ENCODE data around the gene ELMO2.

ELMO2 gene

DNA sequence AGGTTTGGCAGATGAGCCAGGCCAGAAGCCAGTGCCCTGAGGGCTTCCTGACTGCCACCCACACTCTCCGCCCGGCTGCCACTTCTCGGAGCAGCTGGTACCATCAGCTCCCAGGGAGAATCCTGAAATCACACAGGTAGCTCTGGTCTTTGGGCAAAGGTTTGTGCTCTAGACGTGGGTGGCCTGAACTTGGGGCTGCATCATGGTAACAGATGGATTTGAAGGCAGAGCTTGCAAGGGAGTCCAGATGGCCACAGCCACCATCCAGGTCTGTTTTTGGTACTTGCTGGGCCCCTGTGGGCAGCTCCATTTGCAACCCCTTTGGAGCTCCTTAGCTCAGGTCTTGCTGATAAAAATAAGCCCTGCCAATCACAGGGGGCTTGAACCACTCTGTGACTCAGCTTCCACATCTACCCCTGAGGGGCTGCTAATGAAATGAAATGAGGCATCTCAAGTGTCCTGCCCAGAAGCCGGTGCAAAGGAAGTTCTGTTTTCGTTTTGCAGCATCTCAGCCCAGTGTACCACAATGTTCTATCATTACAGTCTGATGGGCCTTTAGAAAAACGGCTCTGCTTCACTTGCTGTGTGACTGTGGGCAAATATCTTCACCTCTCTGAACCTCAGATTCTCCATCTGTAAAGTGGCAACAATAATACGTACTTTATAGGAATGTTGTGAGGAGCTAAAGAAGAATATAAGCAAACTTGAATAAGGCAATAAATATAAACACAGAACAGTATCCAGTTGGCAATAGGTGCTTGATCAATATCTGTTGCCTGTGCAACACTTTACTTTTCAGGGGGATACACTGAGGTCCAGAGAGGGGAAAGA lies 73.0 kb downstream of the ELMO2 start:
- intact Hi-C loops (cut with micrococcal nuclease) = no loop called here
- H3K27me3 Mint-ChIP-seq = peaks cover 50% of the 10 kb centered on the region
- no peaks in the 10 kb centered on the region for H3K36me3 Mint-ChIP-seq (ENCODE audit: low read depth)

GRCh38 chr20:46332373-46333160 lies 73.8 kb downstream of the ELMO2 start:
- H3K4me3 Mint-ChIP-seq = no peak overlapping the region
- peaks cover 45% of the 10 kb centered on the region for H3K27me3 Mint-ChIP-seq
- no peak overlapping the region for H3K27ac Mint-ChIP-seq
- H3K4me1 Mint-ChIP-seq (ENCODE audit: low read depth) = no peaks in the 10 kb centered on the region
- no peaks in the 10 kb centered on the region for H3K36me3 Mint-ChIP-seq (ENCODE audit: low read depth)
- intact Hi-C loops (cut with micrococcal nuclease) = no loop called here
- no peaks in the 10 kb centered on the region for H3K9me3 Mint-ChIP-seq

More for the DNA sequence above, 73.0 kb downstream of the ELMO2 start:
- no peak overlapping the region for H3K4me3 Mint-ChIP-seq
- H3K4me1 Mint-ChIP-seq (ENCODE audit: low read depth) = no peaks in the 10 kb centered on the region
- H3K27ac Mint-ChIP-seq = no peak overlapping the region
- H3K9me3 Mint-ChIP-seq = no peaks in the 10 kb centered on the region

DNA sequence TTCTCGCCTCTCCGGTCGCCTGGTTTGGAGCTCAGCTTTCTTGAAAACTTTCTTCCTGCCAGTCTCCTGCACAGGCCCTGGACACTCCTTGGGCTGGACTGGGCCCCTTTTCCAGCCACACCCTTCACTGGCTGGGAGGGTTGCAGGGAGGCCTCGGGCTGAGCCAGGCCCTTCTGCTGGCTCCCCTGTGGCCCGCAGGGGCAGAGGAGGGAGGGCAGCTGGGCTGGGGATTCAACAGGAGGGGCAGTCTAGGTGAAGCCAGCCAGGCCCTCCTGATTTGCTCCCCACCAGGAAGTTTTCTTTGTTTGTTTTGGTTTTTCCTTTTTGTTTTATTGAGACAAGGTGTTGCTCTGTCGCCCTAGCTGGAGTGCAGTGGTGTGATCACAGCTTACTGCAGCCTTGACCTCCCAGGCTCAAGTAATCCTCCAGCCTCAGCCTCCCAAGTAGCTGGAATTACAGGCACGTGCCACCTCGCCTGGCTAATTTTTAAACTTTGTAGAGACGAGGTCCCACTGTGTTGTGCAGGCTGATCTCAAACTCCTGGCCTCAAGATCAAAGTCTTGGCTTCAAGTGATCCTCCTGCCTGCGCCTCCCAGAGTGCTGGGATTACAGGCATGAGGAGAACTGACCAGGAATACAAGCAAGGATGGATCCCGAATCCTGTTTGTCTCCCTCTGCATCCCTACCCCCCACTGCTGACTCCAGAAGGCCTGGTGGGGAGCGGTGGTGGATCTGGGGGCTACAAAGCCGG lies 74.6 kb downstream of the ELMO2 start:
- no peaks in the 10 kb centered on the region for H3K4me1 Mint-ChIP-seq (ENCODE audit: low read depth)
- intact Hi-C loops (cut with micrococcal nuclease) = no loop called here
- no peaks in the 10 kb centered on the region for H3K9me3 Mint-ChIP-seq
- H3K27ac Mint-ChIP-seq = no peak overlapping the region
- no peak overlapping the region for H3K4me3 Mint-ChIP-seq
- H3K36me3 Mint-ChIP-seq (ENCODE audit: low read depth) = no peaks in the 10 kb centered on the region
- H3K27me3 Mint-ChIP-seq = peaks cover 42% of the 10 kb centered on the region

- H3K4me1 Mint-ChIP-seq (ENCODE audit: low read depth) = no peaks in the 10 kb centered on the region
- no peak overlapping the region for H3K4me3 Mint-ChIP-seq
- H3K36me3 Mint-ChIP-seq (ENCODE audit: low read depth) = no peaks in the 10 kb centered on the region
- intact Hi-C loops (cut with micrococcal nuclease) = no loop called here
- no peak overlapping the region for H3K27ac Mint-ChIP-seq
- H3K9me3 Mint-ChIP-seq = no peaks in the 10 kb centered on the region
- peaks cover 44% of the 10 kb centered on the region for H3K27me3 Mint-ChIP-seq
Observed at GRCh38 chr20:46330831-46331371, 75.5 kb downstream of the ELMO2 start.

DNA sequence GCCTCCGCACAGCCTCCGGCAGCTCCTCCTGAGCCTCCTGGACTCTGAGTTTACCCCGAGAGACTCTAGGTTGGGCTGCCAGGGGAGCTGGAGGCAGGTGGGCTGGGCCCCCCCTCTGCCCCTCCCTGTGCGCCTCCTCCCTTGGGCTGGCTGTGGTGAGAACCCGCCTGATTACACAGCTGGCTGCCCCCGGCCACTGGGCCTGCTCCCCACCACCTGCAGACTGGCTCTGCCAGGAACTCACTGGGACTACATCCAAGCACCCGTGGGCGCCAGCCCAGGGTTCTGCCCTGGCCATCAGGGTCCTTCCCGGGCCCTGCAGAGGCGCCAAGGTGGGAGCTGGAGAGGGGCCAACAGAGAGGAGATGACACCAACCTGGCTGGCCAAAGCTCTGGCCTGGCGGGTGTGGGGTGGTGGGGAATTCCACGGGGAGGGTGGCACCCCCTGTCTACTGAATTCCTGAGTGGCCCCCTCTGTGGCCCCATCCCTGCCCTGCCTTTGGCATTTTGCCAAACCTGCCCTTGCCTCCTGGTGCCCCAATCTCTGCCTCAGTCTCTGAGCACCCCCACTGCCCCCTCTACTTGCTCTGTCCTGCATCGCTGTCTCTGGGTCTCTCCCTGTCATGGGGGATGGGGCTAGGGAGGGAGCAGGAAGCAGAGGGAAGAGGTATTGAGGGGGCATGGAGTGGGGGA lies 76.2 kb downstream of the ELMO2 start:
- Mint-ChIP-seq H3K4me1 (ENCODE audit: low read depth) (no peaks in the 10 kb centered on the region), H3K27ac (no peak overlapping the region), H3K27me3 (peaks cover 42% of the 10 kb centered on the region), H3K9me3 (no peaks in the 10 kb centered on the region), H3K36me3 (ENCODE audit: low read depth) (no peaks in the 10 kb centered on the region), H3K4me3 (no peak overlapping the region)
- intact Hi-C loops (cut with micrococcal nuclease) = no loop called here

DNA sequence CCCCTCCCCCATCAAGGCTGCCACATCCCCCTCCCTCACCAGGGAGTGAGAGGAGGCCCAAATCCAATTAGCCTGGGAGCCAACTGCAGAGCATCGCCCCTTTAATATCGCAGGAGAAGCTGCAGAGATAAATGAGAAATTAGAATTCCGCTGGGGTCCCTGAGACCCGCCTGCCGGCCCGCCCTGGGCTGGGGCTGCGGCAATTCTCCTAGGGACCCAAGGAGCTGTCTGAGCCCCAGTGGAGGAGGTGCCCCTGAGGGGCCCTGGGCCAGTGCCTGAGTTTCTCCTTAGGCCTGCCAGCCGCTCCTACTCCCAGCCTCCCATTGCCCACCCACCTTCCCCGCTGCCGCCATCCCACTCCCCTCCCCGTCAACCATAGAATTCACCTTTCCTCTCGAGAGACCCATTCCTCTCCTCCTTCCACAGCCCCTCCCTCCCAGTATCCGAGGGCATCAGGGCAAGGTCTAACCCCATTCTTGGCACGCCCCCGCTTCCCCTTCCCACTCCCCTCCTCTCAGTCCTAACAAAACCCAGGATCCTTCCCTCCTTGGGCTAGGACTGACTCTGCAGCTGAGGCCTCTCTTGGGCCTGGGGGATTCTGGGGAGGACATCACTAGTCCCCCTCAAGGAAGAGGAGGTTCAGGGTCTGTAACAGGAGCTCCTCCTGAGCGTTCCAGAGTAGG lies 78.1 kb downstream of the ELMO2 start:
- intact Hi-C loops (cut with micrococcal nuclease) = no loop called here
- no peak overlapping the region for H3K4me3 Mint-ChIP-seq
- no peaks in the 10 kb centered on the region for H3K9me3 Mint-ChIP-seq
- no peaks in the 10 kb centered on the region for H3K4me1 Mint-ChIP-seq (ENCODE audit: low read depth)
- no peak overlapping the region for H3K27ac Mint-ChIP-seq
- peaks cover 34% of the 10 kb centered on the region for H3K27me3 Mint-ChIP-seq
- H3K36me3 Mint-ChIP-seq (ENCODE audit: low read depth) = no peaks in the 10 kb centered on the region

DNA sequence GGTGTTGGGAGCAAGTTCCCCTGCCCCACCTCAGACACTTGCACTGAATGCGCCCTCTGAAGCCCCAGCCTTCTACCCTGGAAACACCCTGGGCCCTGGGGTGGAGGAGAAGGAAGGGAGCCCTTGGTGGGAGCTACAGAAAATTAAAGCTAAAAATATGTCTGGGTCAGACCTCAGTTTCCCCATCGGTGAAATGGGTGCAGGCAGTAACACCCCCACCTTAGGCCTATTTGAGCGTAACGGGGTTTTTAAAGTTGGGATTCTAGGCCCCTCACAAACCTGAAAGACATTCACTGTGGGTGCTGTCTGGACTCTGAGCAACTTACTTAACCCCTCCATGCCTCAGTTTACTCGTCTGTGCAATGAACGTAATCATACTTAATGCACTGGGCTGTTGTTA lies 78.9 kb downstream of the ELMO2 start:
- intact Hi-C loops (cut with micrococcal nuclease) = no loop called here
- no peaks in the 10 kb centered on the region for H3K9me3 Mint-ChIP-seq
- H3K27ac Mint-ChIP-seq = no peak overlapping the region
- no peaks in the 10 kb centered on the region for H3K36me3 Mint-ChIP-seq (ENCODE audit: low read depth)
- H3K4me1 Mint-ChIP-seq (ENCODE audit: low read depth) = no peaks in the 10 kb centered on the region
- no peak overlapping the region for H3K4me3 Mint-ChIP-seq
- H3K27me3 Mint-ChIP-seq = peaks cover 30% of the 10 kb centered on the region

DNA sequence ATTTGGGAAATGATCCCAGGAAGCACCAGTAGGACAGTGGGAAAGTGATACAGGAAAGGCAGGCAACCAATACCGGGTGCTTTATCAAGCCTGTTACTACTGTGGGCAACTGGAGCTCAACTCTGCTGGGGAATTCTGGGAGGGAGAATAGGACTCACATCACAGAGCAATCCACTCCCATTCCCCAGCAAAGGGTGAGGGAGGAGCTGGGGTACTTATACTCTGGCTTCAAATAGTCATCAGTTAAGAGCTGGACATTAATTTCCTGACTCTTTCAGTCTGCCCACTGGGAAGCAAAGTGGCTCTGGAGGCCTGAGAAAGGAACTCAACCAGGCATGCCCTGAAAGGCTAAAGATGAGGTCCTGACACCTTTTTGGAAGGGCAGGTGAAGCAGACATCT lies 80.6 kb downstream of the ELMO2 start:
- Mint-ChIP-seq H3K4me1 (ENCODE audit: low read depth) (no peaks in the 10 kb centered on the region), H3K4me3 (no peak overlapping the region), H3K27me3 (peaks cover 22% of the 10 kb centered on the region), H3K9me3 (no peaks in the 10 kb centered on the region), H3K27ac (no peak overlapping the region), H3K36me3 (ENCODE audit: low read depth) (no peaks in the 10 kb centered on the region)
- intact Hi-C loops (cut with micrococcal nuclease) = loop anchor here (2.0 kb wide), 1 partner anchor 193 kb away; no protein-coding TSS in a partner anchor

GRCh38 chr20:46324960-46325703 lies 81.3 kb downstream of the ELMO2 start:
- H3K4me1 Mint-ChIP-seq (ENCODE audit: low read depth) = no peaks in the 10 kb centered on the region
- H3K27ac Mint-ChIP-seq = no peak overlapping the region
- H3K4me3 Mint-ChIP-seq = no peak overlapping the region
- H3K36me3 Mint-ChIP-seq (ENCODE audit: low read depth) = no peaks in the 10 kb centered on the region
- H3K9me3 Mint-ChIP-seq = no peaks in the 10 kb centered on the region
- H3K27me3 Mint-ChIP-seq = peaks cover 24% of the 10 kb centered on the region
- intact Hi-C loops (cut with micrococcal nuclease) = loop anchor here (2.0 kb wide), 1 partner anchor 192 kb away; no protein-coding TSS in a partner anchor

GRCh38 chr20:46324379-46324778 lies 82.0 kb downstream of the ELMO2 start:
- H3K9me3 Mint-ChIP-seq = no peaks in the 10 kb centered on the region
- no peak overlapping the region for H3K27ac Mint-ChIP-seq
- H3K27me3 Mint-ChIP-seq = peaks cover 29% of the 10 kb centered on the region
- intact Hi-C loops (cut with micrococcal nuclease) = loop anchor here (2.0 kb wide), 1 partner anchor 192 kb away; no protein-coding TSS in a partner anchor
- H3K4me1 Mint-ChIP-seq (ENCODE audit: low read depth) = no peaks in the 10 kb centered on the region
- no peak overlapping the region for H3K4me3 Mint-ChIP-seq
- H3K36me3 Mint-ChIP-seq (ENCODE audit: low read depth) = no peaks in the 10 kb centered on the region

DNA sequence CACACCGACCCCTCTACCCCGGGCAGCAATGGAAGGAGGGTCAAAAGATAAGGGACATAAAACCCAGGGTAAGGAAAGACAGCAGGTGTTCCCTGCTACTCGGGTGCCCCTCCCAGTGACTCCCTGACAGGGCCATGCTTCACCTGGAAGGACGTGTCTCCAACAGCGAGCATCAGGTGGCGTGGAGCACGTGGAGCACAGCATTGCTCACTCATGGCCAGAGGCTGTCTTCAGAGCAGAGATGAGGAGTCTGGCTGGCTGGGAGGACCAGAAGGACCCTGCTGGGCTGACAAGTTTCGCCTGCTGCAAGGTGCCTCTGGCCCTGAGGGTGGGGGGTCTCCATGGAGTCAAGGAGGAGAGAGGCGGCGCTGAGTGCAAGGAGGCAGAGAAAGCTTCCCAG lies 82.9 kb downstream of the ELMO2 start:
- H3K9me3 Mint-ChIP-seq = no peaks in the 10 kb centered on the region
- H3K36me3 Mint-ChIP-seq (ENCODE audit: low read depth) = no peaks in the 10 kb centered on the region
- H3K27me3 Mint-ChIP-seq = peaks cover 31% of the 10 kb centered on the region
- no peaks in the 10 kb centered on the region for H3K4me1 Mint-ChIP-seq (ENCODE audit: low read depth)
- H3K27ac Mint-ChIP-seq = no peak overlapping the region
- no peak overlapping the region for H3K4me3 Mint-ChIP-seq
- intact Hi-C loops (cut with micrococcal nuclease) = no loop called here

DNA sequence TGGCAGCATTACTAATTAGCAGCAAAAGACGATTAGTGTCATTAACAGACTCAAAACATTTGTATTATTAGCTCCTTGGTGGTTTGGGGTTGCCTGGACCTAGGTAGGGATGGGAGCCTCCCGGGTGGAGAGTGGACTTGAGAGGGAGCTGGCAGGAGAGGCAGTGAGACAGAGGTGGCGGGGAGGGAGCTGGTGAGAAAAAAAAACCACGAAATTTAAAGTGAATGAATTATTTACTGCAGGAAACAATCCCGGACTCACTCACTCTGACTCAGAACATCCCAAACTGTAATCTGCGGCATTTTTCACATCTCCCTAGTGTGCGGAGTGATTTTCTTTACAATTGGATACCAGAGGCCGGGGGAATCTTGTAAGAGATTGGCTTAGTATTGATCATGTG lies 83.8 kb downstream of the ELMO2 start:
- Mint-ChIP-seq H3K4me1 (ENCODE audit: low read depth) (no peaks in the 10 kb centered on the region), H3K9me3 (no peaks in the 10 kb centered on the region), H3K36me3 (ENCODE audit: low read depth) (no peaks in the 10 kb centered on the region), H3K27me3 (peaks cover 37% of the 10 kb centered on the region), H3K4me3 (no peak overlapping the region), H3K27ac (no peak overlapping the region)
- intact Hi-C loops (cut with micrococcal nuclease) = no loop called here
